ENCODE measurements around the gene YEATS4.

Gene YEATS4

GRCh38 chr12:69421548-69421947 is 62.0 kb downstream of the YEATS4 start:
- no peak for DNase-seq
- H3K27ac Mint-ChIP-seq: no peak overlapping the region
- no peaks in the 10 kb centered on the region for H3K9me3 Mint-ChIP-seq
- no peaks in the 10 kb centered on the region for H3K36me3 Mint-ChIP-seq
- H3K27me3 Mint-ChIP-seq: no peaks in the 10 kb centered on the region
- H3K4me1 Mint-ChIP-seq: no peaks in the 10 kb centered on the region
- no peak overlapping the region for H3K4me3 Mint-ChIP-seq
- CTCF ChIA-PET: interaction anchor here (0.6 kb wide), 1 partner anchor 160 kb away, joined by 3 read pairs; no protein-coding TSS in a partner anchor

DNA sequence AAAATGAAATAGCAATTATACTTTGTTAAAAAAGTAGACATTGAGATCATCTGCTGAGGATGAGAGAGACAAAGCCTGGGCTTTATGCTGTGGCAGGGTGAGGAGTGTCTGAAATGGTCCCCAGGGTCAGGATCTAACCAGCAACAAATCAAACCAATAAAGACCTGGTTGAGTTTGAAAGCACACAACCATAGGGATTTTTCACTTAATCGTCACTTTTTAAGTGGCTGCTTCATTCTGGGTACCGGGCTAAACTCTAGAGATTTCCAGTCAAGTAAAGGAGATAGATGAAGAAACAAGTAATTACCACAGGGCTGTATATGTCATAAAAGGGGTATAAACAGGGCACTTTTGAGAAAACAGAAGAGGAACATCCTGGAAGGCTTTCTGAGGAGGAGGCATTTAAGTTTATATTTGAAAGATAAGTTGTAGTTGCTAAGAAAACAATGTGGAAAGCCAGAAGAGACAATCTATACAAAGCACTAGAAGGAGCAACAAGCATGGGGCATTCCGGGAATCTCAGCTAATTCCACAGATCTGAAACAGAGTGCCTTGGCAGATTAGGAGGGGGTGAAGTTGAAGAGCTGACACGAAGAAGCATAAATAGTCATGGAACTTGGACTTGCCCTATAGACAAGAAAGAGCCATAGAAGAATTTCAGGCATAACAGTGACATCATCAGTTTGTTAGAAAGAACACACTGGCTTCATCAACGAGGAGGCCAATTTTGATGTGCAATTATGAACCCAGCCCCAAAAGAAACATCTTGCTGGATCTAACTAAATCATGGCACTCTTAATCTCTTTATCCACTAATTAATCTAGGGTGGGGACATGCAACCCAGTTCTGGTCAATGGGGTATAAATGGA is 63.7 kb downstream of the YEATS4 start:
- DNase-seq: no peak
- Mint-ChIP-seq H3K4me3 (no peak overlapping the region), H3K36me3 (no peaks in the 10 kb centered on the region), H3K4me1 (no peaks in the 10 kb centered on the region), H3K27ac (no peak overlapping the region), H3K27me3 (no peaks in the 10 kb centered on the region), H3K9me3 (no peaks in the 10 kb centered on the region)
- CTCF ChIA-PET: no interaction called here

DNA sequence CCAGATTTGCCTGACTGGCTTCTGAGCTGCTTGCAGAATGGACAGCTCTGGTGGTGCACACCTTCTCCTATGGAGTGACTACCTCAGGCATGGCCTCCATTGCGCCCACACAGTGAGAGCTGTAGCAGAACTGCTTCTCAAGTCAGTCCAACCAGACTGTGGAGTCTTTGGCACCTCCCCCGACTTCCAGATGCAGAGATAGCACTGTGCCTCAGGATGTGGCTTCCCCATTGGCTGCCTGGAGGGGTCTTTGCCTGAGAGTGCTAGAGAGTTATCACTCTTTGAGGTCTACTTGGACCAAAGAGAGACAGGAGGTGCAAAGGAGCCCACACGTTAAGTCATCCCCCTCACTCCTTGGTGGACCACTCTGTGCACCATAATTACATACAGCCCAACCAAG is 65.9 kb downstream of the YEATS4 start:
- Mint-ChIP-seq H3K9me3 (no peaks in the 10 kb centered on the region), H3K27ac (no peak overlapping the region), H3K36me3 (no peaks in the 10 kb centered on the region), H3K27me3 (no peaks in the 10 kb centered on the region), H3K4me3 (no peak overlapping the region), H3K4me1 (no peaks in the 10 kb centered on the region)
- no peak for DNase-seq
- CTCF ChIA-PET: no interaction called here

DNA sequence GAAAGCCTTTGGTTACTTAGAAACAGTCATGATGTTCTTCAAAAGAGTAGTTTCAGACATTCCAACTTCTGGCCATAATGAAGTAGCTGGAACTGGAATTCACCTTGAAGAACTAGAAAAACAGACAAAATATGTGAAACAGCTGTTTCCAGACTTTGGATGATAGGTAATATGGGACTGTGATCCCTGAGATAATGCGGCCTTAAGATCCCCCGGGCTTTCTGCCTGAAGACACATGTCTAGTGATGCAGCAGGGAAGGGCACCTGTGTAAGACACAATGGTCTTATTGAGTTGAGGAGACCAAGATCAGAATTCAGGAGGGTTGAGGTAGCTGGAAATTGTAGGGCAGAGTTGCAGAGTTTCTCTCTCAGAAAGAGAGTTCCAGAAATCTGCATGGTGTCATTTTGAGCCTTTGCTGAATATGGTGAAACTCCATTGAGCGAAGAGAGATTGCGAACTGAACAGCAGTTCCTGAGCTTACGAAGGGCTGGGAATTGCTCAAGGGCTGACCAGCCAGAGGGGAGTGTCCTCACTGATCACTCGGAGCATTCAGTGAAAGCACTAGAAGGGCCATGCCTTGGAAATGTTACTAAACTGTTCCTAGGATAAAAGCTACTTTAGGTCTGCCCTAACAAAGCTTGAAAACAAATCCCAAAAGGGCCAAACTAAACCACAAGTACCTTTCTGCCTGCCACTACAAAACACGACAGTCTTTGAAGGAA is 69.0 kb downstream of the YEATS4 start:
- H3K4me1 Mint-ChIP-seq: no peaks in the 10 kb centered on the region
- no peaks in the 10 kb centered on the region for H3K27me3 Mint-ChIP-seq
- DNase-seq: no peak
- CTCF ChIA-PET: no interaction called here
- no peak overlapping the region for H3K4me3 Mint-ChIP-seq
- no peaks in the 10 kb centered on the region for H3K36me3 Mint-ChIP-seq
- H3K27ac Mint-ChIP-seq: no peak overlapping the region
- no peaks in the 10 kb centered on the region for H3K9me3 Mint-ChIP-seq

- Mint-ChIP-seq H3K4me1 (no peaks in the 10 kb centered on the region), H3K27me3 (no peaks in the 10 kb centered on the region), H3K36me3 (no peaks in the 10 kb centered on the region), H3K9me3 (no peaks in the 10 kb centered on the region), H3K4me3 (no peak overlapping the region), H3K27ac (no peak overlapping the region)
- CTCF ChIA-PET: no interaction called here
- DNase-seq: no peak
These were observed 71.5 kb downstream of the YEATS4 start for GRCh38 chr12:69430942-69431590.

GRCh38 chr12:69431591-69432222 is 72.2 kb downstream of the YEATS4 start:
- CTCF ChIA-PET: no interaction called here
- H3K4me3 Mint-ChIP-seq: no peak overlapping the region

GRCh38 chr12:69433653-69434052 is 74.1 kb downstream of the YEATS4 start:
- no peaks in the 10 kb centered on the region for H3K36me3 Mint-ChIP-seq
- no peaks in the 10 kb centered on the region for H3K9me3 Mint-ChIP-seq
- CTCF ChIA-PET: no interaction called here
- no peaks in the 10 kb centered on the region for H3K27me3 Mint-ChIP-seq
- DNase-seq: no peak
- H3K4me1 Mint-ChIP-seq: no peaks in the 10 kb centered on the region
- no peak overlapping the region for H3K27ac Mint-ChIP-seq
- H3K4me3 Mint-ChIP-seq: no peak overlapping the region

More at GRCh38 chr12:69431591-69432222, 72.2 kb downstream of the YEATS4 start:
- no peak overlapping the region for H3K27ac Mint-ChIP-seq
- H3K4me1 Mint-ChIP-seq: no peaks in the 10 kb centered on the region
- no peak for DNase-seq
- no peaks in the 10 kb centered on the region for H3K27me3 Mint-ChIP-seq
- no peaks in the 10 kb centered on the region for H3K9me3 Mint-ChIP-seq
- H3K36me3 Mint-ChIP-seq: no peaks in the 10 kb centered on the region

DNA sequence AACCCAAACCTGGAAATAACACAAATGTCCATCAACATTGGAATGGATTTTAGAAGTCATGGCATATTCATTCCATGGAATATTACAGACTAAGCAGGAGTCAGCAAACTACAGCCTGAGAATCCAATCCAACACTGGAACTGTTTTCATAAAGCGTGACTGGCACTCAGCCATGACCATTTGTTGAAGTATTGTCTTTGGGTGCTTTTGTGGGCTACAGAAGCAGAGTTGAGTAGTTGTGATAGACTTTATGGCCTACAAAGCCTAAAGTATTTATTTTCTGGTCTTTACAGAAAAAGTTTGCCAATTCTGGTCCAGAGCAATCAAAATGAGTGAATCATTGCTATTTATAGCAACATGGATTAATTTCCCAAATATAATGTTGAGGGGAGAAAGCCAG is 76.1 kb downstream of the YEATS4 start:
- no peaks in the 10 kb centered on the region for H3K4me1 Mint-ChIP-seq
- H3K27me3 Mint-ChIP-seq: no peaks in the 10 kb centered on the region
- no peak overlapping the region for H3K27ac Mint-ChIP-seq
- no peak overlapping the region for H3K4me3 Mint-ChIP-seq
- CTCF ChIA-PET: no interaction called here
- H3K9me3 Mint-ChIP-seq: no peaks in the 10 kb centered on the region
- DNase-seq: no peak
- H3K36me3 Mint-ChIP-seq: no peaks in the 10 kb centered on the region

- Mint-ChIP-seq H3K9me3 (no peaks in the 10 kb centered on the region), H3K36me3 (no peaks in the 10 kb centered on the region), H3K27ac (no peak overlapping the region), H3K27me3 (no peaks in the 10 kb centered on the region), H3K4me3 (no peak overlapping the region), H3K4me1 (no peaks in the 10 kb centered on the region)
- CTCF ChIA-PET: no interaction called here
- no peak for DNase-seq
These were observed 77.5 kb downstream of the YEATS4 start for GRCh38 chr12:69437073-69437472.

DNA sequence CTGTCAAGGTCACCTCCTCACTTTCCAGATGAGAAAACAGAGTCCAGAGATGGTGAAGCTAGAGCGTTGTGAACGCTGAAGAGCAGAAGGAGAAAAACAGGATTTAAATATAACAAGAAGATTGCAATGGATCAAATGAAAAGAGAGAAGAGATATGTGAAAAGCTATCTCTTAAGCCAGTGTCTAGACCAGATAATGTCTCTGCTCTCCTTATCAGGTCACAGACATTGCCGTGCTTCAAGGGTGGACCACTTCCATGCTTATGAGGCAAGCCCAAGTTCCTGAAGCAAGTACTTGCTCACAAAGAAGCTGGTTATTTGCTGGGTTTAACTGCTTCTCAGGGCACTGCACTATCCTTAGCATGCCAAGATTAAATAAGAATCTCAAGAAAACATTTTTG is 79.0 kb downstream of the YEATS4 start:
- DNase-seq: no peak
- H3K4me3 Mint-ChIP-seq: no peak overlapping the region
- no peaks in the 10 kb centered on the region for H3K4me1 Mint-ChIP-seq
- CTCF ChIA-PET: interaction anchor here (1.3 kb wide), 1 partner anchor 133 kb away, joined by 3 read pairs; no protein-coding TSS in a partner anchor
- H3K27ac Mint-ChIP-seq: no peak overlapping the region
- H3K36me3 Mint-ChIP-seq: no peaks in the 10 kb centered on the region
- H3K27me3 Mint-ChIP-seq: no peaks in the 10 kb centered on the region
- H3K9me3 Mint-ChIP-seq: no peaks in the 10 kb centered on the region

DNA sequence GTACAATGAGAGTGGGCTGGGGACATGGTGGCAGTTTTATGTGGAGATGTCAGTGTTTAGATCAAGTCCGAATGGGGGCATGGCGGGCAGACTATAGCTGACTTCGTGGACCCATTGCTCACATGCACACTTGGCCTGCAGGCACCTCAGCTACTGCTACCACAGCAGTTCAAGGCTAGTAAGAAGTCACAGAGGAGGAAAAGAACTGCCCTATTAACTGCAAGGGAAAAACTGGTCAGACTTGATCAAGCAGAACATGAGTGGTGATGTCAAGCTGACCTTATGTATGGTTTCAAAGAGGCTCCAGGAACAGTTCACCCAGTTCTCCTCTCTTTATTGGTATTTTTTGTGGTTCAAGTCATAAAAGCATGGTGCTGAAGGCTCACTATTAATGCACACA is 80.5 kb downstream of the YEATS4 start:
- H3K4me3 Mint-ChIP-seq: no peak overlapping the region
- CTCF ChIA-PET: no interaction called here
- no peaks in the 10 kb centered on the region for H3K36me3 Mint-ChIP-seq
- no peaks in the 10 kb centered on the region for H3K27me3 Mint-ChIP-seq
- H3K4me1 Mint-ChIP-seq: no peaks in the 10 kb centered on the region
- DNase-seq: no peak
- no peaks in the 10 kb centered on the region for H3K9me3 Mint-ChIP-seq
- H3K27ac Mint-ChIP-seq: no peak overlapping the region
